Natural killer cell treated with Interleukin-12 subunit alpha and Interleukin-12 subunit beta and Interleukin-15 and Interleukin-18, amount 100 ng/mL, for 72 hours (primary cell): ENCODE measurements around the gene ZNF835. TPM values are rescaled to one million over a fixed set of nuclear protein-coding genes. Genes with fewer than 3 reads are reported as not detected.

Experiments
- ATAC-seq, 2 donors: fragments of 150-1000 bp; cut with Tn5 transposase in 1 of 2; sonication (Bioruptor Pico), chemical (Tn5 transposase) in 1 of 2; 2 replicates each; pipeline ENCODE4 v1.10.0; 2021
- DNase-seq: peaks from one replicate; pipeline ENCODE4 v3.0.0; 2022; ENCODE audit warnings: low spot score
- H3K27ac Mint-ChIP-seq, 2 donors: 1 replicate in 1 of 2; 2 replicates in 1 of 2; pipeline ENCODE4 v1.8.0; 2022; ENCODE audit warnings: mixed read lengths in 2 of 2, mild to moderate bottlenecking in 1 of 2, moderate library complexity in 1 of 2
- H3K27me3 Mint-ChIP-seq, 2 donors: 1 replicate in 1 of 2; 2 replicates in 1 of 2; pipeline ENCODE4 v1.8.0; 2022; ENCODE audit warnings: mixed read lengths in 2 of 2
- H3K36me3 Mint-ChIP-seq: one replicate; pipeline ENCODE4 v1.8.0; 2022; ENCODE audit warnings: mixed read lengths
- H3K4me1 Mint-ChIP-seq, 2 donors: 1 replicate in 1 of 2; 2 replicates in 1 of 2; pipeline ENCODE4 v1.8.0; 2022; ENCODE audit warnings: low read depth in 2 of 2, mixed read lengths in 2 of 2, mild to moderate bottlenecking in 1 of 2
- H3K4me3 Mint-ChIP-seq: one replicate; pipeline ENCODE4 v1.8.0; 2022; ENCODE audit warnings: mixed read lengths
- H3K9me3 Mint-ChIP-seq: 2 replicates; pipeline ENCODE4 v1.8.0; 2022; ENCODE audit warnings: mixed read lengths
- total RNA-seq, 2 donors: library from RNA; stranded (reverse); gene quantifications; one replicate each; pipeline ENCODE4 v1.2.3, GENCODE V29; 2022

Gene ZNF835
- total RNA-seq, 2 donors from 2014 or later = 0.25 to 0.74 TPM

DNA sequence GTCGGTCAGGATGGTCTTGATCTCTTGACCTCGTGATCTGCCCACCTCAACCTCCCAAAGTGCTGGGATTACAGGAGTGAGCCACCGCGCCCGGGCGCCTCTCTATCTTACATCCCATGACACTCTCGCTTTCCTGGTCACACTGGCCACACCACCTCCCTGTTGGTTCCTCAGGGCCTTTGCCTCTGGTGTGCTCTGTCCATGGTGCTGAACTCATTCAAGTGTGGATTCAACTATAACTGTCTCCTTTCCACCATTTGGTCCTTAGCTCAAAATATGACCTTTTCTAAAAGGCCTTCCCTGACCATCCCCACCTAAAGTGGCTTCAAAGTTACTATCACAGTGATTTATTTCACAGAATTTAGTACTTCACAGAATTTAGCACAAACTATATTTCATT lies 32.3 kb downstream of the ZNF835 start:
- ATAC-seq (no peak), DNase-seq (no peak)
- H3K27me3 Mint-ChIP-seq = peaks cover 4 to 6% of the 10 kb centered on the region in 2 donors
- H3K27ac Mint-ChIP-seq = no peak overlapping the region
- H3K36me3 Mint-ChIP-seq = peaks cover 29% of the 10 kb centered on the region
- H3K4me1 Mint-ChIP-seq = peaks cover 0 to 3% of the 10 kb centered on the region in 2 donors
- H3K9me3 Mint-ChIP-seq = peaks cover 20% of the 10 kb centered on the region
- no peak overlapping the region for H3K4me3 Mint-ChIP-seq

DNA sequence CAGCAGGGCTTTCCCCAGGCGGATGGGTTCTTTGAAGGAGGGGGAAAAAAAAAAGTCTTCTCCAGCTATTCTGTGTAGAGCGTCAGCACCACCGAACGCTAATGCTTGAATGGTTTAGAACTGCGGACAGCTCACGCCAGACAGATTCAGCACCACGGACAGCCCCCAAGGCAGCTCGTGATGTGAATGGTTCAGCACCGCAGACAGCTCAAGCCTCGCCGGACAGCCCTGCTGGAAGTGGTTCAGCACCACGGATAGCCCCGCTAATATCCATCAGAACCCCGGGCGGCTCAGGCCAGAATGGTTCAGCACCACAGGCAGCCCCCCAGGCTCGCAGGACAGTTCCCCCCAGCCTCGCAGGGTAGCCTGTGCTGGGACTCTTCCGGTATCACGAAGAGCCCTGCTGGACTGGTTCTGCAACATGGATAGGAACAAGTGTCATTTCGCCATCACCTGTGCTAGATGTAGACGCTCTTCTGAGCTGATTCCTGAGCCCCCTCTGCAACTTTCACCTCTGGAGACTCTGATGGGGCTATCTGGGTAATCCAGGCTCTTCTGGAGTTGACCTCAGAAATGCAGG lies 33.5 kb downstream of the ZNF835 start:
- peak; percentile 46 to 74 for ATAC-seq
- Mint-ChIP-seq H3K27me3 (no peaks in the 10 kb centered on the region), H3K4me1 (peaks cover 0 to 3% of the 10 kb centered on the region in 2 donors)

DNA sequence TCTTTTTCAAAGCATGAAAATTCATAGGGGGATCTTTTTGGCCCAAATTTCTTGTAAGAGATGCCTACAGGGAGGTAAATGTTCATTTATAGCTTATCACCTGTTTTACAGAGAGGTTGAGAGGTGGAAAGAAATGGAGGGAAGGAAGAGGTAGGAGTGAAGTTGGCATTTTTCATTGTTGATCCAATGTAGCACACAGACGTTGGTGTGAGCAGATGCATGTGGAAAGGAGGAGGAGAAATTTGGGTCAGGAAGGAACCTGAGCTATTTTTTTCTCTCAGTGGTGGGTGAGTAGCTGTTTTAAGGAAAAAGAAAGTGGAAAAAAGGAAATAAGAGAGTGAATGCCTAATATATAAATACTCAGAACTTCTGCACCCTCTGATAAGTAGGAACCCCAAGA lies 38.5 kb downstream of the ZNF835 start:
- H3K27me3 Mint-ChIP-seq = no peaks in the 10 kb centered on the region
- no peaks in the 10 kb centered on the region for H3K4me1 Mint-ChIP-seq
- ATAC-seq (no peak), DNase-seq (no peak)
- peaks cover 21% of the 10 kb centered on the region for H3K9me3 Mint-ChIP-seq
- no peak overlapping the region for H3K4me3 Mint-ChIP-seq
- no peak overlapping the region for H3K27ac Mint-ChIP-seq
- peaks cover 22% of the 10 kb centered on the region for H3K36me3 Mint-ChIP-seq

More for the DNA sequence above, 33.5 kb downstream of the ZNF835 start:
- Mint-ChIP-seq H3K27ac (no peak overlapping the region), H3K36me3 (peaks cover 30% of the 10 kb centered on the region), H3K4me3 (no peak overlapping the region), H3K9me3 (peaks cover 22% of the 10 kb centered on the region)
- DNase-seq = no peak

DNA sequence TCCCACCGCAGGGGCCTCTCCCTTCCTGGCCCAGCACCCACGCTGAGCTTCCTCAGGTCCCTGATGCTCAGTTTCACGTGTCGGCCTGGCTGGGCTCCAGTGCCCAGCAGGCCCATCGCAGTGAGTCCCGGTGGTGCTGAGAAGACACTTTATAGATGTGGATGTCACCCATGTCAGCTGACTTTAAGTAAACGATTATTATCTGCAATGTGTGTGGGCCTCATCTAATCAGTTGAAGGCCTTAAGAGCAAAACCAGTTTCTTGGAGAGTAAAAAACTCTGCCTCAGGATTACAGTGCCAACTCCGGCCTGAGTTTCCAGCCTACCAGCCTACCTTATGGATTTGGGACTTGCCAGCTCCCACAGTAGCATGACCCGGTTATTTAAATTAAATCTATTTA lies 45.8 kb downstream of the ZNF835 start:
- H3K27ac Mint-ChIP-seq = no peak overlapping the region
- H3K4me3 Mint-ChIP-seq = no peak overlapping the region
- H3K9me3 Mint-ChIP-seq = peaks cover 14% of the 10 kb centered on the region
- DNase-seq = no peak
- H3K4me1 Mint-ChIP-seq = no peaks in the 10 kb centered on the region
- H3K27me3 Mint-ChIP-seq = no peaks in the 10 kb centered on the region
- no peak for ATAC-seq
- peaks cover 31% of the 10 kb centered on the region for H3K36me3 Mint-ChIP-seq

DNA sequence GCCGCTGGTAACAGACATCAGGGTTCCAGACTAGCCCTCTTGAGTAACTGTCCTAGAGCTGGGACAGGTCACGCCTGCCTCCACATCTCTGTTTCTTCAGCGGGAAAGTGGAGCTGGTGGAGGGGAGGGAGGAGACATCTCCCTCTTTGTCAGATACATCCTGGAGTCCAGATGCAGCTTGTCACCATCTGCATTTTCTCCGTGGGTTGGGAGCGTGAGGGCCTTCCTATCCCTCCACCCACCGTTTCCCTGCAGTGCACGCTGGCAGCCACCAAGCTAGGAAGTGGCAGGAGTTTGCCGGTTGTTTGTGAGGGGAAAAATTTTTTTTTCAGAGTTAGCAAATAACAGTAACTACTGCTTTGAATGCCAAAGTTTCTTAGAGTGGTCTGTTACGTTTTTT lies 48.6 kb downstream of the ZNF835 start:
- ATAC-seq = no peak
- no peaks in the 10 kb centered on the region for H3K27me3 Mint-ChIP-seq
- peaks cover 0 to 6% of the 10 kb centered on the region in 2 donors for H3K4me1 Mint-ChIP-seq
- DNase-seq = no peak
- peaks cover 36% of the 10 kb centered on the region for H3K36me3 Mint-ChIP-seq
- H3K4me3 Mint-ChIP-seq = no peak overlapping the region
- peaks cover 6% of the 10 kb centered on the region for H3K9me3 Mint-ChIP-seq
- no peak overlapping the region for H3K27ac Mint-ChIP-seq

DNA sequence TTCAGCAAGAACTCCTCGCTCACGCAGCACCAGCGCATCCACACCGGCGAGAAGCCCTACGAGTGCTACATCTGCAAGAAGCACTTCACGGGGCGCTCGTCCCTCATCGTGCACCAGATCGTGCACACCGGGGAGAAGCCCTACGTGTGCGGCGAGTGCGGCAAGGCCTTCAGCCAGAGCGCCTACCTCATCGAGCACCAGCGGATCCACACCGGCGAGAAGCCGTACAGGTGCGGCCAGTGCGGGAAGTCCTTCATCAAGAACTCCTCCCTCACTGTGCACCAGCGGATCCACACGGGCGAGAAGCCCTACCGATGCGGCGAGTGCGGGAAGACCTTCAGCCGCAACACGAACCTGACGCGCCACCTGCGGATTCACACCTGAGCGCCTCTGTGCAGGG lies 49.2 kb downstream of the ZNF835 start:
- Mint-ChIP-seq H3K4me3 (no peak overlapping the region), H3K9me3 (peaks cover 6% of the 10 kb centered on the region), H3K27me3 (no peaks in the 10 kb centered on the region), H3K36me3 (peaks cover 42% of the 10 kb centered on the region), H3K4me1 (peaks cover 0 to 9% of the 10 kb centered on the region in 2 donors), H3K27ac (no peak overlapping the region)
- no peak for ATAC-seq
- DNase-seq = no peak

DNA sequence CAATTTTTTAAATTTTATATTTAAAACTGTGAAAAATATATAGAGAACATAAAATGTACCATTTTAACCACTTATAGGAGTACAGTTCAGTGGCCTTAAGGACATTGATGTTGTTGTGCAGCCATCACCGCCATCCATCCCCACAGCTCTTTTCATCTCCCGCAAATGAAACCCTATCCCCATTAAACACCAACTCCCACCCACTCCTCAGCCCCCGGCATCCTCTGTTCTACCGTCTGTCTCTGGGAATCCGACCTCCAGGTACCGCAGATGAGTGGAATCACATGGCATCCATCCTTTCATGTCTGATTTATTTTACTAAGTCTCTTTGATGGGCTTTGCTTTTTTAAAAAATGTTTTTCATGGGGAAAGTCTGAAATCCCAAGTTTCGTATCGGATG lies 52.4 kb downstream of the ZNF835 start:
- DNase-seq (no peak), ATAC-seq (no peak)
- Mint-ChIP-seq H3K36me3 (peaks cover 66% of the 10 kb centered on the region), H3K27me3 (no peaks in the 10 kb centered on the region), H3K4me3 (no peak overlapping the region), H3K27ac (no peak overlapping the region), H3K9me3 (peaks cover 2% of the 10 kb centered on the region), H3K4me1 (peaks cover 0 to 12% of the 10 kb centered on the region in 2 donors)

DNA sequence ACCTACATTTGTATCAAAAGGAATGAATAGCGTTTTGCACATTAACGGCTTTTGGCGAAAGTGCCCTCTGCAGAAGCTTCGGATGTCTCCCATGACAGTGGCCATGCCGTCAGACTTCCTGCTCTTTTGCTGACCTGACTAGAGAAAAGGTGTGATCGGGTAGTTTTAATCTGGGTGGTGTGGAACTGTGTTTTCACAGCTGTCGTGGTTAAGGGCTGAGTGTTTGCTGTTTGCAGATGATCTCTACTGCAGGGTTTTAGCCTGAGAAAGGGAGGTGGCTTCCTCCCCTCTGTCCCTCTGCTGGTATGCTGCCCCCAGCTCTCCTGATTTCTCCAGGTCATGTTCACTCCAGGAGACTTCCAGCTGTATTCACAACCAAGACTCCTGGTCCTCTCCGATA lies 54.0 kb downstream of the ZNF835 start:
- peaks cover 10% of the 10 kb centered on the region for H3K9me3 Mint-ChIP-seq
- DNase-seq (no peak), ATAC-seq (no peak)
- H3K36me3 Mint-ChIP-seq = peaks cover 68% of the 10 kb centered on the region
- H3K4me1 Mint-ChIP-seq = peaks cover 0 to 12% of the 10 kb centered on the region in 2 donors
- H3K27ac Mint-ChIP-seq = no peak overlapping the region
- H3K27me3 Mint-ChIP-seq = no peaks in the 10 kb centered on the region
- H3K4me3 Mint-ChIP-seq = no peak overlapping the region

DNA sequence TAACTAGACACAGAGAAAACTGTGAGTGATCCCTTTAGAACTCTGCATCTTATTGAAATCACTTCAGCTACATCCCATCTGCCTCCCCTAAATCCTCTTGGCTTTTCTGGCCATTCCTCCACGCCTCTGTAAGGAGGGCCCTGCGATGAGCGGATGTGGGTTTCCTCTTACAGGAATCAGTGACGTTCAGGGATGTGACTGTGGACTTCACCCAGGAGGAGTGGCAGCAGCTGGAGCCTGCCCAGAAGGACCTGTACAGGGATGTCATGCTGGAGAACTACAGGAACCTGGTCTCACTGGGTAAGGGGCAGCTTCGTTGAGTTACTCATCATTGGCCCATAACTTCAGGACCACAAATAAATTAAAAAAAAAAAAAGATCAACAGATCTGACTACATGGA lies 57.9 kb downstream of the ZNF835 start:
- ATAC-seq (no peak), DNase-seq (no peak)
- H3K9me3 Mint-ChIP-seq = peaks cover 22% of the 10 kb centered on the region
- peaks cover 0 to 6% of the 10 kb centered on the region in 2 donors for H3K4me1 Mint-ChIP-seq
- no peak overlapping the region for H3K4me3 Mint-ChIP-seq
- H3K27me3 Mint-ChIP-seq = no peaks in the 10 kb centered on the region
- H3K27ac Mint-ChIP-seq = no peak overlapping the region
- peaks cover 82% of the 10 kb centered on the region for H3K36me3 Mint-ChIP-seq

DNA sequence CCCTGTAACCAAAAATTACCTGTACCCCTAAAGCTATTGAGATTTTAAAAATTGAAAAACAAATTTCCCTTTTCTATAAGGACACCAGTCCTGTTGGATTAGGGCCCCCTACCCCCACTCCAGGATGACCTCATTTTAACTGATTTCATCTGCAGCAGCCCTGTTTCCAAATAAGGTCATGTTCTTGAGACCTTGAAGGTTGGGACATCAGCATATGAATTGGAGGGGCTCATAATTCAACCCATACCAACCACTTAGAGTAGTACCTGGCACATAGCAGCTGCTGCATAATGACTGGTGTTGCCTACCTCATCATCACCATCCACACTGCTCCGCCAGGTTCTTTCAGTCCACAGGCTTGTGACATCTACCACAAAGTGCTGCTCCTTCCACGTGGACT lies 58.8 kb downstream of the ZNF835 start:
- Mint-ChIP-seq H3K4me3 (no peak overlapping the region), H3K9me3 (peaks cover 27% of the 10 kb centered on the region), H3K4me1 (peaks cover 0 to 6% of the 10 kb centered on the region in 2 donors), H3K36me3 (peaks cover 79% of the 10 kb centered on the region), H3K27me3 (no peaks in the 10 kb centered on the region), H3K27ac (no peak overlapping the region)
- ATAC-seq (no peak), DNase-seq (no peak)

Other genes with a start within 250 kb of the ZNF835 start
- under 1 TPM; 0.17 to 0.40 TPM for gene ZNF667, start 194.4 kb downstream of the ZNF835 start, total RNA-seq
- gene ZNF471, start 163.9 kb downstream of the ZNF835 start, total RNA-seq = 1 to 10 TPM in 1 of 2 donors, under 1 TPM in 1; 0.20 to 1.1 TPM
- 1 to 10 TPM in 1 of 2 donors, under 1 TPM in 1; 0.64 to 3.5 TPM for gene ZFP28, start 132.8 kb downstream of the ZNF835 start, total RNA-seq
- 1 to 10 TPM; 2.3 to 6.7 TPM for gene ZNF470, start 104.3 kb downstream of the ZNF835 start, total RNA-seq
- 1 to 10 TPM; 4.8 to 8.5 TPM for gene ZNF71, start 76.5 kb downstream of the ZNF835 start, total RNA-seq
- not detected for gene SMIM17, start 28.6 kb downstream of the ZNF835 start, total RNA-seq
- not detected for gene PEG3, start 169.0 kb upstream of the ZNF835 start, total RNA-seq
- not detected for gene ZIM2, start 169.0 kb upstream of the ZNF835 start, total RNA-seq